Mucosa of rectum (tissue), 2 donors: ENCODE data around the gene PRTFDC1.
A peak's percentile ranks its signal among the peaks of the same experiment; 100 is the strongest.

Experiments
- H3K27ac ChIP-seq, 2 donors: one replicate each; pipeline ENCODE4 v1.7.0; 2013; ENCODE audit warnings: inconsistent platforms in 2 of 2, low read depth in 2 of 2, low read length in 2 of 2
- H3K27me3 ChIP-seq, 2 donors: one replicate each; pipeline ENCODE4 v1.7.0; 2013; ENCODE audit warnings: low read length in 2 of 2; ENCODE audit not compliant: control insufficient read depth in 2 of 2, insufficient read depth in 2 of 2
- H3K36me3 ChIP-seq, 2 donors: one replicate each; pipeline ENCODE4 v1.7.0; 2013; ENCODE audit warnings: low read length in 2 of 2; ENCODE audit not compliant: control insufficient read depth in 2 of 2, insufficient read depth in 2 of 2
- H3K4me1 ChIP-seq, 2 donors: one replicate each; pipeline ENCODE4 v1.7.0; 2013; ENCODE audit warnings: low read length in 2 of 2, mild to moderate bottlenecking in 1 of 2; ENCODE audit not compliant: control insufficient read depth in 2 of 2, insufficient read depth in 2 of 2
- H3K4me3 ChIP-seq, 2 donors: one replicate each; pipeline ENCODE4 v1.7.0; 2013; ENCODE audit warnings: low read length in 2 of 2
- H3K9ac ChIP-seq, 2 donors: one replicate each; pipeline ENCODE4 v1.7.0; 2013; ENCODE audit warnings: low read length in 2 of 2, low read depth in 1 of 2, mild to moderate bottlenecking in 1 of 2
- H3K9me3 ChIP-seq, 2 donors: one replicate each; pipeline ENCODE4 v1.7.0; 2013; ENCODE audit warnings: low read length in 2 of 2; ENCODE audit not compliant: control insufficient read depth in 2 of 2
- donor health status: healthy.
- donor health status: Normal muscosa, but diverticular disease.

The PRTFDC1 gene

DNA sequence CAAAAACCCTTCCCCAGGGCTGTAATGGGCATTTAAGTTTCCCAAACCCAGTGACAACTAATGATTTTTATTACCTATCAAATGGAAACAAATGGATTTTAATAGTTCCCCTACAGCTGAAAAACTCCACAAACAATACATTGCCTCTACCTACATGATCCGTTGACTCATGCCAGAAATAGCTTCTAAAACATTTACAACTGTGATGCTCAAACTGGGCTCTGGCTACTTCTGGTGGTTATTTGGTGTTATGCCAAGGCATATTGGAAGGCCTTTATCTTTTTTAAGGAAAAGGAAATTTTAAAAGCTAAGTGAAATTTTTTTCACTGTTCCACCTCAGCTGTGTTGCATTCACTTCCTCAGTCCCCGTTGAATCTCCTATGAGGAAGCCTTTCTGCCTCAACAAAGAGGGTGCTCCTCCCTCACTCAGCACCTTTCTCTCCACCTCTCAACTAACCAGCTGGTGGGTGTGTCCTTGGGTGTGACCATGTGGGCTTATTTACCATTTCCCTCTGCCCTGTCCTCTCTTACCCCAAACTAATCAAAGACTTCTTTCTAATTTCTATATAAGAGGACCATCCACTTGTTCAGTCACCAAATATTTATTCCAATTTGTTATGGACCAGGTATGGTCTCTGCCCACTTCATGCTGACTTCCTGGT lies 82.9 kb downstream of the PRTFDC1 start:
- Histone ChIP-seq H3K9ac (no peak overlapping the region), H3K27me3 (no peaks in the 10 kb centered on the region), H3K27ac (no peak overlapping the region)

GRCh38 chr10:24866604-24867583 lies 85.5 kb downstream of the PRTFDC1 start:
- H3K4me3 ChIP-seq: peak overlapping the region; percentile 41 to 56

More for the DNA sequence above, 82.9 kb downstream of the PRTFDC1 start:
- H3K9me3 ChIP-seq: no peaks in the 10 kb centered on the region
- no peaks in the 10 kb centered on the region for H3K36me3 ChIP-seq
- peaks cover 2 to 7% of the 10 kb centered on the region in 2 donors for H3K4me1 ChIP-seq
- H3K4me3 ChIP-seq: no peak overlapping the region

GRCh38 chr10:24865783-24866182 lies 86.6 kb downstream of the PRTFDC1 start:
- Histone ChIP-seq H3K27ac (no peak overlapping the region), H3K9me3 (no peaks in the 10 kb centered on the region), H3K27me3 (no peaks in the 10 kb centered on the region), H3K9ac (no peak overlapping the region), H3K36me3 (no peaks in the 10 kb centered on the region), H3K4me3 (no peak overlapping the region), H3K4me1 (peaks cover 2 to 7% of the 10 kb centered on the region in 2 donors)

More at GRCh38 chr10:24866604-24867583, 85.5 kb downstream of the PRTFDC1 start:
- no peaks in the 10 kb centered on the region for H3K27me3 ChIP-seq
- H3K4me1 ChIP-seq: peaks cover 2 to 7% of the 10 kb centered on the region in 2 donors
- no peak overlapping the region for H3K27ac ChIP-seq
- H3K36me3 ChIP-seq: no peaks in the 10 kb centered on the region
- no peaks in the 10 kb centered on the region for H3K9me3 ChIP-seq
- peak overlapping the region; percentile 8 to 38 for H3K9ac ChIP-seq

DNA sequence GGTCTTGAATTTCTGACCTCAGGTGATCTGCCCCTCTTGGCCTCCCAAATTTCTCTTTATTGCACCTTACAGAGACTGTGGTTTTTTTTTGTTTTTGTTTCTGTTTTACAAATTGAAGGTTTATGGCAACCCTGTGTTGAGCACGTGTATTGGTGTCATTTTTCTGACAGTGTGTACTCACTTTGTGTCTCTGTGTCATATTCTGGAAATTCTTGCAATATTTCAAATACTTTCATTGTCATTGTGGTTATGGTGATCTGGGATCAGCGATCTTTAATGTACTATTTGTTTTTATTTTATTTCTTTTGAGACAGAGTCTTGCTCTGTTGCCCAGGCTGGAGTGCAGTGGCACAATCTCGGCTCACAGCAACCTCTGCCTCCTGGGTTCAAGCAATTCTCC lies 89.8 kb downstream of the PRTFDC1 start:
- H3K27ac ChIP-seq: no peak overlapping the region
- H3K36me3 ChIP-seq: no peaks in the 10 kb centered on the region
- no peak overlapping the region for H3K4me3 ChIP-seq
- peaks cover 0 to 4% of the 10 kb centered on the region in 2 donors for H3K4me1 ChIP-seq
- no peak overlapping the region for H3K9ac ChIP-seq
- no peaks in the 10 kb centered on the region for H3K27me3 ChIP-seq
- H3K9me3 ChIP-seq: no peaks in the 10 kb centered on the region

- Histone ChIP-seq H3K27ac (no peak overlapping the region), H3K9me3 (no peaks in the 10 kb centered on the region), H3K4me3 (no peak overlapping the region), H3K4me1 (no peaks in the 10 kb centered on the region), H3K36me3 (no peaks in the 10 kb centered on the region), H3K9ac (no peak overlapping the region), H3K27me3 (no peaks in the 10 kb centered on the region)
Measured at GRCh38 chr10:24858288-24859270, 93.8 kb downstream of the PRTFDC1 start.

- H3K9me3 ChIP-seq: no peaks in the 10 kb centered on the region
- H3K4me3 ChIP-seq: no peak overlapping the region
- H3K27me3 ChIP-seq: no peaks in the 10 kb centered on the region
- H3K36me3 ChIP-seq: no peaks in the 10 kb centered on the region
- H3K4me1 ChIP-seq: no peaks in the 10 kb centered on the region
- H3K27ac ChIP-seq: no peak overlapping the region
- H3K9ac ChIP-seq: no peak overlapping the region
Measured at GRCh38 chr10:24857031-24857725, 95.2 kb downstream of the PRTFDC1 start.

DNA sequence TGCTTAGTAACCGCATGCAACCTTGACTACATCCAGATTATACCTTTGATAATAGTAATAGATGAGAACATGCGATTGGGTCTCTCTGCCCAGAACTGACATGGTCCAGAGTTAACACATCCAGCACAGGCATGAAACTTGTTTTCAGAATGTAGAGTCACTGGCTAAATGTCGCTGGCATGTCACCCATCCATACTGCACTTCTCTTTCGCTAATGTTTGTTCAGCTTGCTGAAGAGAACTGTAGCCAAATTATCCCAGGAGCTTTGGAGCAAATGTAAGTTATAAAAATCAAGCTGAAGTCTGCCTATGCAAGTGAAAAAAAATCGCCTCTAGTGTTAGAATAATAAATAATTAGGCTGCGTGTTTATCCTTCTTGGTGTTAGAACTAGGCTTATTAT lies 98.2 kb downstream of the PRTFDC1 start:
- Histone ChIP-seq H3K9ac (no peak overlapping the region), H3K27ac (no peak overlapping the region), H3K4me3 (no peak overlapping the region), H3K36me3 (no peaks in the 10 kb centered on the region), H3K9me3 (no peaks in the 10 kb centered on the region), H3K27me3 (no peaks in the 10 kb centered on the region), H3K4me1 (peaks cover 11 to 16% of the 10 kb centered on the region in 2 donors)

DNA sequence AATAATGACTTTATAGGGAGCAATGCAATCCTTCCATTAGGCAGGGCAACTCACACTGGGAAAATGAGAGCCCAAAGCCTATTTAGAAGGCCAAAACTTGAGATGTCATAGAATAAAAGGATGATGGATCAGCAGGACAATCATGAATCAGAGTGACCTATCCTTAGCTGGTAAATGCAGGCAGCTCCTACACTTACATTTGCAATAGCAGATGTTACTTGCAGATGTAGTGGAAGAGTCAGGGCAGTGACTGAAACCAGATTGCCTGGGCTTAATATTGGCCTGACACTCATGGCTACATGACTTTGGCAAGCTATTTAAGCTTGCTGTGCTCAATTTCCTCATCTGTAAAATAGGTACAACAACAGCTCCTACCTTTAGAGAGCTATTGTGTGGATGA lies 98.7 kb downstream of the PRTFDC1 start:
- no peaks in the 10 kb centered on the region for H3K27me3 ChIP-seq
- H3K9me3 ChIP-seq: no peaks in the 10 kb centered on the region
- no peaks in the 10 kb centered on the region for H3K36me3 ChIP-seq
- peaks cover 11 to 16% of the 10 kb centered on the region in 2 donors for H3K4me1 ChIP-seq
- H3K27ac ChIP-seq: no peak overlapping the region
- no peak overlapping the region for H3K4me3 ChIP-seq
- no peak overlapping the region for H3K9ac ChIP-seq

- Histone ChIP-seq H3K27me3 (no peaks in the 10 kb centered on the region), H3K36me3 (no peaks in the 10 kb centered on the region), H3K4me1 (peaks cover 11 to 22% of the 10 kb centered on the region in 2 donors), H3K9me3 (no peaks in the 10 kb centered on the region), H3K4me3 (peak overlapping the region; percentile 25 to 57), H3K9ac (peak overlapping the region in 1 of 2 donors; percentile 24), H3K27ac (peak overlapping the region; percentile 32 to 43)
Measured at GRCh38 chr10:24851629-24852028, 100.8 kb downstream of the PRTFDC1 start.
